GM19455 (cell line): ENCODE data around the gene G6PC3.

Source experiments
- ATAC-seq: cut with Tn5 transposase; IDR thresholded peaks from one replicate; pipeline ENCODE4 v1.9.1; 2021; ENCODE audit not compliant: unreplicated experiment

The G6PC3 gene

GRCh38 chr17:44059101-44059892, 11.2 kb upstream of the G6PC3 start:
- ATAC-seq: no peak

- ATAC-seq: no peak
These were observed 9.1 kb upstream of the G6PC3 start for GRCh38 chr17:44061446-44061845.

GRCh38 chr17:44062871-44063270, 7.7 kb upstream of the G6PC3 start:
- no peak for ATAC-seq

GRCh38 chr17:44063704-44064639, 6.6 kb upstream of the G6PC3 start:
- no peak for ATAC-seq

- ATAC-seq: no peak
These were observed 4.8 kb upstream of the G6PC3 start for GRCh38 chr17:44065668-44066203.

GRCh38 chr17:44066204-44066930, 4.2 kb upstream of the G6PC3 start, which contains the start of gene LSM12:
TSS of gene LSM12 (minus strand) at chr17:44066671. CDS start at chr17:44066587, 84 bp downstream.
- peak; percentile 41 for ATAC-seq

GRCh38 chr17:44067545-44067940, 3.0 kb upstream of the G6PC3 start:
- ATAC-seq: no peak

- ATAC-seq: no peak
These were observed 521 bp upstream of the G6PC3 start for GRCh38 chr17:44069974-44070454.

GRCh38 chr17:44071198-44071520, 624 bp downstream of the G6PC3 start:
- no peak for ATAC-seq

GRCh38 chr17:44071772-44072171, 1.2 kb downstream of the G6PC3 start:
- no peak for ATAC-seq

GRCh38 chr17:44074231-44074910, 3.8 kb downstream of the G6PC3 start:
- no peak for ATAC-seq

- ATAC-seq: no peak
These were observed 4.4 kb downstream of the G6PC3 start for GRCh38 chr17:44074911-44075285.

GRCh38 chr17:44075598-44076293, 5.2 kb downstream of the G6PC3 start:
- ATAC-seq: no peak

- no peak for ATAC-seq
These were observed 6.4 kb downstream of the G6PC3 start for GRCh38 chr17:44076716-44077594.

GRCh38 chr17:44077595-44077909, 7.0 kb downstream of the G6PC3 start:
- no peak for ATAC-seq

- ATAC-seq: no peak
These were observed 7.9 kb downstream of the G6PC3 start for GRCh38 chr17:44078412-44078811.

- no peak for ATAC-seq
These were observed 9.6 kb downstream of the G6PC3 start for GRCh38 chr17:44079877-44080821.

GRCh38 chr17:44081681-44082080, 11.1 kb downstream of the G6PC3 start:
- no peak for ATAC-seq
